Measurements from ENCODE around the gene MYPOP.

- TF ChIP-seq POLR2AphosphoS5 (IDR thresholded peaks at IDR 0.05; ENCODE audit: insufficient read depth, low read depth, low read length) (no peak), CTCF (IDR thresholded peaks at IDR 0.05; ENCODE audit: extremely low read depth in 1 of 2, insufficient read depth in 1 of 2, low read depth in 1 of 2, low read length in 2 of 2) (no peak), MAX (IDR thresholded peaks at IDR 0.05; ENCODE audit: insufficient read depth, insufficient read length) (no peak), POLR2A (IDR thresholded peaks at IDR 0.05; ENCODE audit: low read depth, low read length) (no peak), EZH2 (IDR thresholded peaks at IDR 0.05; ENCODE audit: borderline replicate concordance, low read depth, low read length, severe bottlenecking) (no peak), JUN (IDR thresholded peaks at IDR 0.05; ENCODE audit: borderline replicate concordance, insufficient read depth, insufficient read length, low read depth) (no peak)
Observed at GRCh38 chr19:45884682-45885555, 17.5 kb downstream of the MYPOP start.

Data from endothelial cell of umbilical vein (primary cell).